Colonic mucosa (tissue), 4 donors: ENCODE results near the gene SMARCAL1. TPM values are rescaled to one million over a fixed set of nuclear protein-coding genes. Genes with fewer than 3 reads are reported as not detected.

Source experiments
- DNase-seq: peaks from one replicate; pipeline ENCODE4 v3.0.0-alpha.2; 2020
- H3K27ac ChIP-seq: fragments of 200-600 bp; one replicate; pipeline ENCODE4 v1.8.0; 2021
- H3K27me3 ChIP-seq: fragments of 200-600 bp; one replicate; pipeline ENCODE4 v1.8.0; 2021
- H3K36me3 ChIP-seq: fragments of 200-600 bp; one replicate; pipeline ENCODE4 v1.8.0; 2021
- H3K4me1 ChIP-seq: fragments of 200-600 bp; one replicate; pipeline ENCODE4 v1.8.0; 2021; ENCODE audit warnings: mild to moderate bottlenecking
- H3K4me3 ChIP-seq: fragments of 200-600 bp; one replicate; pipeline ENCODE4 v1.8.0; 2021
- H3K9ac ChIP-seq, 2 donors: one replicate each; pipeline ENCODE4 v1.7.0; 2013; ENCODE audit warnings: control low read depth in 2 of 2, low read depth in 2 of 2, low read length in 2 of 2
- H3K9me3 ChIP-seq: fragments of 200-600 bp; one replicate; pipeline ENCODE4 v1.8.0; 2021
- CTCF ChIP-seq: fragments of 200-600 bp; IDR thresholded peaks from one replicate; pipeline ENCODE4 v1.8.0; 2022; ENCODE audit warnings: antibody characterized with exemption, mild to moderate bottlenecking
- intact Hi-C: fragments of 100-400 bp; cut with DNase I; formaldehyde crosslinking; loops from one replicate; pipeline ENCODE4 v1.14.1; 2022
- total RNA-seq, 2 donors: library from RNA; stranded (reverse); fragmentation: NEBNext Ultra II Directional in 1 of 2; extraction: Animal tissue kit (Norgen Biotek cat#: 25700) in 1 of 2; gene quantifications; one replicate each; pipeline ENCODE4 v1.2.1, GENCODE V29; 2021
- donor health status: healthy.
- donor health status: DM: no; HTN: no; CAD: no.
- donor health status: DM: no; HTN: no; CAD: no.

SMARCAL1 gene
- total RNA-seq, 2 donors from 2014 or later, result 13.8 to 18.1 TPM

GRCh38 chr2:216486271-216486670, 74.0 kb downstream of the SMARCAL1 start:
- Histone ChIP-seq H3K36me3 (no peaks in the 10 kb centered on the region), H3K27ac (no peak overlapping the region), H3K9me3 (no peaks in the 10 kb centered on the region), H3K4me3 (no peak overlapping the region), H3K9ac (no peak overlapping the region), H3K4me1 (no peaks in the 10 kb centered on the region), H3K27me3 (no peaks in the 10 kb centered on the region)
- no peak for TF ChIP-seq CTCF
- intact Hi-C loops, result no loop called here
- DNase-seq, result no peak

GRCh38 chr2:216486708-216487107, 74.4 kb downstream of the SMARCAL1 start:
- no peak for DNase-seq
- Histone ChIP-seq H3K9ac (no peak overlapping the region), H3K4me3 (no peak overlapping the region), H3K27ac (no peak overlapping the region), H3K27me3 (no peaks in the 10 kb centered on the region), H3K9me3 (no peaks in the 10 kb centered on the region), H3K36me3 (no peaks in the 10 kb centered on the region), H3K4me1 (no peaks in the 10 kb centered on the region)
- intact Hi-C loops, result no loop called here
- TF ChIP-seq CTCF, result no peak

GRCh38 chr2:216490061-216490460, 77.8 kb downstream of the SMARCAL1 start:
- Histone ChIP-seq H3K4me3 (no peak overlapping the region), H3K9me3 (no peaks in the 10 kb centered on the region), H3K36me3 (no peaks in the 10 kb centered on the region), H3K9ac (no peak overlapping the region), H3K27me3 (no peaks in the 10 kb centered on the region), H3K27ac (no peak overlapping the region), H3K4me1 (no peaks in the 10 kb centered on the region)
- TF ChIP-seq CTCF, result no peak
- DNase-seq, result no peak
- intact Hi-C loops, result loop anchor here (10.0 kb wide), 1 partner anchor 65 kb away; no protein-coding TSS in a partner anchor

- no peak for DNase-seq
- Histone ChIP-seq H3K4me3 (no peak overlapping the region), H3K4me1 (no peaks in the 10 kb centered on the region), H3K36me3 (no peaks in the 10 kb centered on the region), H3K27me3 (no peaks in the 10 kb centered on the region), H3K9me3 (no peaks in the 10 kb centered on the region), H3K9ac (no peak overlapping the region), H3K27ac (no peak overlapping the region)
- intact Hi-C loops, result loop anchor here (10.0 kb wide), 1 partner anchor 67 kb away; no protein-coding TSS in a partner anchor
- TF ChIP-seq CTCF, result no peak
Observed at GRCh38 chr2:216491793-216492596, 79.7 kb downstream of the SMARCAL1 start.

- no peaks in the 10 kb centered on the region for H3K36me3 ChIP-seq
- no peaks in the 10 kb centered on the region for H3K9me3 ChIP-seq
- no peak for DNase-seq
- TF ChIP-seq CTCF, result no peak
- H3K4me3 ChIP-seq, result no peak overlapping the region
- intact Hi-C loops, result loop anchor here (10.0 kb wide), 1 partner anchor 68 kb away; no protein-coding TSS in a partner anchor
- H3K27me3 ChIP-seq, result no peaks in the 10 kb centered on the region
- H3K9ac ChIP-seq, result no peak overlapping the region
- no peak overlapping the region for H3K27ac ChIP-seq
- H3K4me1 ChIP-seq, result no peaks in the 10 kb centered on the region
Observed at GRCh38 chr2:216492597-216493333, 80.5 kb downstream of the SMARCAL1 start.
